Endothelial cell of umbilical vein (primary cell): ENCODE results near the gene CRYGN. TPM values are rescaled to one million over a fixed set of nuclear protein-coding genes. Genes with fewer than 3 reads are reported as not detected.

Experiments used
- BruUV-seq: library from RNA; stranded (reverse); fragments of 400-500 nt; replicated peaks from 2 replicates; lab custom pipeline; 2021; lab: Mats Ljungman, UMichigan
- CTCF ChIA-PET: fragments of 300-600, 350-600 bp; sonication (Branson Sonifier 250); formaldehyde crosslinking; loops from one replicate; lab custom pipeline; 2021; ENCODE audit warnings: antibody characterized with exemption, inconsistent platforms; lab: Charles Lee
- POLR2A ChIA-PET: fragments of 300-600, 350-600 bp; sonication (Branson Sonifier 250); formaldehyde crosslinking; loops from one replicate; lab custom pipeline; 2021; ENCODE audit warnings: antibody characterized with exemption, inconsistent platforms; lab: Charles Lee
- DNase-seq: peaks from one replicate; pipeline ENCODE4 v3.0.0-alpha.2; 2011; ENCODE audit warnings: low read depth, low spot score
- FAIRE-seq: peaks from 2 replicates; lab custom pipeline; 2011; peaks lifted over from hg19 to GRCh38; lab: Jason Lieb, UNC
- H2AFZ ChIP-seq: 2 replicates; pipeline ENCODE4 v1.6.0; 2012; ENCODE audit warnings: low read depth, low read length, control low read depth, inconsistent platforms
- H3K27ac ChIP-seq: 2 replicates; pipeline ENCODE4 v1.5.1; 2011; ENCODE audit warnings: low read depth, mild to moderate bottlenecking, control low read depth, low read length, moderate library complexity; ENCODE audit not compliant: insufficient read depth
- H3K27me3 ChIP-seq, 2 experiments: 2 replicates each; pipeline versions ENCODE4 v1.6.0 to v1.6.1; 2011; ENCODE audit warnings: low read length in 2 of 2, mixed read lengths in 1 of 2; ENCODE audit not compliant: control insufficient read depth in 2 of 2, insufficient read depth in 2 of 2
- H3K36me3 ChIP-seq, 2 experiments: 2 replicates in 1 of 2; 3 replicates in 1 of 2; pipeline ENCODE4 v1.5.1; 2011; ENCODE audit warnings: low read length in 2 of 2, mild to moderate bottlenecking in 1 of 2, moderate library complexity in 1 of 2; ENCODE audit not compliant: control insufficient read depth in 2 of 2, insufficient read depth in 2 of 2; ENCODE audit errors: extremely low read depth in 1 of 2
- H3K4me1 ChIP-seq: 3 replicates; pipeline ENCODE4 v1.5.1; 2011; ENCODE audit warnings: mild to moderate bottlenecking, low read length; ENCODE audit not compliant: control insufficient read depth, insufficient read depth; ENCODE audit errors: extremely low read depth
- H3K4me2 ChIP-seq: 2 replicates; pipeline ENCODE4 v1.6.1; 2011; ENCODE audit warnings: low read length, control low read depth, mixed read lengths; ENCODE audit not compliant: insufficient read depth
- H3K4me3 ChIP-seq, 3 experiments: fragments of 200-600 bp in 1 of 3; sonication (generic), shearing (Covaris generic) in 1 of 3; replicated peaks in 1 of 3; 2 replicates each; pipeline ENCODE4 v1.5.1; 2011 to 2016; ENCODE audit warnings: control low read depth in 3 of 3, low read length in 3 of 3, mild to moderate bottlenecking in 2 of 3, inconsistent platforms in 1 of 3, low read depth in 1 of 3, moderate library complexity in 1 of 3; ENCODE audit not compliant: insufficient read depth in 1 of 3
- H3K79me2 ChIP-seq: 2 replicates; pipeline ENCODE4 v1.6.0; 2012; ENCODE audit warnings: low read length, inconsistent platforms; ENCODE audit not compliant: control insufficient read depth, insufficient read depth
- H3K9ac ChIP-seq: replicated peaks from 2 replicates; pipeline ENCODE3; 2011; ENCODE audit warnings: low read length, control low read depth; ENCODE audit not compliant: insufficient read depth; ENCODE audit errors: extremely low read depth
- H3K9me1 ChIP-seq: replicated peaks from 3 replicates; pipeline ENCODE4 v1.6.0; 2011; ENCODE audit warnings: mild to moderate bottlenecking, low read length; ENCODE audit not compliant: control insufficient read depth, insufficient read depth; ENCODE audit errors: extremely low read depth
- H3K9me3 ChIP-seq: replicated peaks from 2 replicates; pipeline ENCODE4 v1.5.1; 2012; ENCODE audit warnings: low read length, inconsistent platforms; ENCODE audit not compliant: control insufficient read depth, insufficient read depth
- H4K20me1 ChIP-seq: replicated peaks from 2 replicates; pipeline ENCODE3; 2011; ENCODE audit warnings: mild to moderate bottlenecking, low read length; ENCODE audit not compliant: control insufficient read depth, insufficient read depth; ENCODE audit errors: extremely low read depth
- EZH2 ChIP-seq: IDR thresholded peaks from 2 replicates; pipeline ENCODE4 v1.6.1; 2012; ENCODE audit warnings: borderline replicate concordance, low read depth, mild to moderate bottlenecking, moderate library complexity, low read length, inconsistent platforms; ENCODE audit not compliant: severe bottlenecking
- GATA2 ChIP-seq: IDR thresholded peaks from 2 replicates; pipeline ENCODE4 v1.7.0; 2011; ENCODE audit warnings: low read depth, mild to moderate bottlenecking, moderate library complexity, mixed read lengths, low read length; ENCODE audit not compliant: insufficient read length, insufficient read depth
- JUN ChIP-seq: IDR thresholded peaks from 2 replicates; pipeline ENCODE4 v1.6.1; 2011; ENCODE audit warnings: borderline replicate concordance, low read depth; ENCODE audit not compliant: insufficient read length, insufficient read depth
- MYC ChIP-seq: IDR thresholded peaks from one replicate; pipeline ENCODE4 v1.6.1; 2011; ENCODE audit warnings: mild to moderate bottlenecking, low read depth, low read length
- POLR2A ChIP-seq: IDR thresholded peaks from 2 replicates; pipeline ENCODE4 v1.6.1; 2012; ENCODE audit warnings: low read depth, mild to moderate bottlenecking, control low read depth, low read length
- POLR2AphosphoS5 ChIP-seq: IDR thresholded peaks from 2 replicates; pipeline ENCODE4 v1.6.1; 2012; ENCODE audit warnings: low read depth, mild to moderate bottlenecking, control low read depth, low read length, moderate library complexity; ENCODE audit not compliant: insufficient read depth
- dilution Hi-C: fragments of 300-500 bp; cut with MboI; formaldehyde crosslinking; loops from one replicate; pipeline ENCODE4 v1.15.0; 2019; ENCODE audit warnings: low sequenced_read_pairs; ENCODE audit not compliant: extremely low pct_ligation_motif_present
- intact Hi-C: fragments of 100-400 bp; cut with micrococcal nuclease; formaldehyde crosslinking; loops from one replicate; pipeline ENCODE4 v1.10.0; 2022
- polyA plus RNA-seq, 4 experiments: library from polyadenylated mRNA; depleted of rRNA in 3 of 4; stranded (reverse) in 3 of 4; unstranded in 1 of 4; fragments of >200 nt; gene quantifications; 2 replicates each; pipeline versions ENCODE4 v1.2.1 to v1.2.3, GENCODE V29; 2011 to 2012; ENCODE audit warnings: missing spikeins in 1 of 4
- total RNA-seq: library from RNA; stranded (reverse); gene quantifications from 2 replicates; pipeline ENCODE4 v1.2.3, GENCODE V29; 2021
- TF ChIP-seq, protein P1 (sequence below): IDR thresholded peaks from 2 replicates; pipeline ENCODE4 v1.6.1; 2011; ENCODE audit not compliant: insufficient read depth, insufficient read length
- TF ChIP-seq, protein P2 (sequence below), 2 donors: IDR thresholded peaks; 1 replicate in 1 of 2; 2 replicates in 1 of 2; pipeline ENCODE4 v1.5.1; 2011; ENCODE audit warnings: low read length in 2 of 2, mild to moderate bottlenecking in 2 of 2, moderate library complexity in 2 of 2, control low read depth in 1 of 2, inconsistent platforms in 1 of 2, low read depth in 1 of 2; ENCODE audit not compliant: insufficient read depth in 1 of 2; ENCODE audit errors: extremely low read depth in 1 of 2

Gene CRYGN
- total and polyA plus RNA-seq, 2 donors (not counting 3 experiments of a cell fraction or from before 2014, with no cell fraction given), result not detected

DNA sequence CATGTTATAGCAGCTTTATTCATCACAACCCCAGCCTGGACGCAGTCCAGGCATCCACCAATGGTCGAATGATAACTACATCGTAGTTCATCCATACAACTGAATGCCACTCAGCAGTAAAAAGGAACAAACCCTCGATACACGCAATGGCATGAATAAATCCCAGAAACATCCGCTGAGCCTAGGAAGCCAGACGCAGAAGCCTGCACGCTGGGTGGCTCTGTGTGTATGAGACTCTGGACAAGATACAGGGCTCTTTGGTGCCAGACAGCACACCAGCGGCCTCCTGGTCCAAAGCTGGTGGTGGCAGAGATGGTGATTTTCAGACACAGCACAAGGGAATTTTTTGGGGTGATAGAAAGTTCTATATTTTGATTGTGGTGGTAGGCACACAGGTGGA, 10.0 kb upstream of the CRYGN start:
- POLR2A ChIA-PET, result interaction anchor here (0.6 kb wide), 1 partner anchor 143 kb away, joined by 3 read pairs; no protein-coding TSS in a partner anchor
- BruUV-seq, result no TSS peak
- Histone ChIP-seq H3K4me2 (no peak overlapping the region), H3K27me3 (peaks cover 0 to 7% of the 10 kb centered on the region in 2 experiments), H3K36me3 (no peaks in the 10 kb centered on the region), H3K27ac (no peak overlapping the region), H3K4me1 (no peaks in the 10 kb centered on the region), H3K9me3 (no peaks in the 10 kb centered on the region), H3K79me2 (no peaks in the 10 kb centered on the region), H3K9ac (no peak overlapping the region), H3K9me1 (no peaks in the 10 kb centered on the region), H3K4me3 (no peak overlapping the region), H4K20me1 (no peaks in the 10 kb centered on the region), H2AFZ (no peak overlapping the region)
- TF ChIP-seq, protein P1, sequence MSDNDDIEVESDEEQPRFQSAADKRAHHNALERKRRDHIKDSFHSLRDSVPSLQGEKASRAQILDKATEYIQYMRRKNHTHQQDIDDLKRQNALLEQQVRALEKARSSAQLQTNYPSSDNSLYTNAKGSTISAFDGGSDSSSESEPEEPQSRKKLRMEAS, result no peak
- no peak for TF ChIP-seq JUN
- TF ChIP-seq POLR2AphosphoS5, result no peak
- TF ChIP-seq GATA2, result no peak
- TF ChIP-seq, protein P2, sequence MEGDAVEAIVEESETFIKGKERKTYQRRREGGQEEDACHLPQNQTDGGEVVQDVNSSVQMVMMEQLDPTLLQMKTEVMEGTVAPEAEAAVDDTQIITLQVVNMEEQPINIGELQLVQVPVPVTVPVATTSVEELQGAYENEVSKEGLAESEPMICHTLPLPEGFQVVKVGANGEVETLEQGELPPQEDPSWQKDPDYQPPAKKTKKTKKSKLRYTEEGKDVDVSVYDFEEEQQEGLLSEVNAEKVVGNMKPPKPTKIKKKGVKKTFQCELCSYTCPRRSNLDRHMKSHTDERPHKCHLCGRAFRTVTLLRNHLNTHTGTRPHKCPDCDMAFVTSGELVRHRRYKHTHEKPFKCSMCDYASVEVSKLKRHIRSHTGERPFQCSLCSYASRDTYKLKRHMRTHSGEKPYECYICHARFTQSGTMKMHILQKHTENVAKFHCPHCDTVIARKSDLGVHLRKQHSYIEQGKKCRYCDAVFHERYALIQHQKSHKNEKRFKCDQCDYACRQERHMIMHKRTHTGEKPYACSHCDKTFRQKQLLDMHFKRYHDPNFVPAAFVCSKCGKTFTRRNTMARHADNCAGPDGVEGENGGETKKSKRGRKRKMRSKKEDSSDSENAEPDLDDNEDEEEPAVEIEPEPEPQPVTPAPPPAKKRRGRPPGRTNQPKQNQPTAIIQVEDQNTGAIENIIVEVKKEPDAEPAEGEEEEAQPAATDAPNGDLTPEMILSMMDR (IDR thresholded peaks at IDR 0.05; ENCODE audit: extremely low read depth in 1 of 2, insufficient read depth in 1 of 2, low read depth in 1 of 2, low read length in 2 of 2), result no peak
- TF ChIP-seq POLR2A, result no peak
- no peak for TF ChIP-seq MYC
- no peak for TF ChIP-seq EZH2
- DNase-seq (no peak), FAIRE-seq (no peak)
- dilution Hi-C loops (no loop called here), intact Hi-C loops (loop anchor here (2.0 kb wide), 1 partner anchor 69 kb away; the partner anchor contains the start of gene RHEB)
- CTCF ChIA-PET, result interaction anchor here (2.4 to 5.3 kb wide), 6 partner anchors 11 to 134 kb away, joined by 10 to 96 read pairs (median 41); no protein-coding TSS in a partner anchor
